Mammary epithelial cell (primary cell): ENCODE measurements around the gene TFCP2L1.

Experiments used
- EZH2 ChIP-seq: IDR thresholded peaks from 2 replicates; pipeline ENCODE4 v1.6.1; 2012; ENCODE audit warnings: low read length, inconsistent platforms, borderline replicate concordance
- TF ChIP-seq, protein P1 (sequence below), 2 donors: IDR thresholded peaks in 1 of 2; conservative IDR thresholded peaks in 1 of 2; 2 replicates each; pipeline ENCODE4 v1.5.1; 2011 to 2012; ENCODE audit warnings: inconsistent platforms in 2 of 2, low read length in 2 of 2, mild to moderate bottlenecking in 2 of 2, control low read depth in 1 of 2, low read depth in 1 of 2; ENCODE audit not compliant: insufficient read depth in 1 of 2; ENCODE audit errors: extremely low read depth in 1 of 2

DNA sequence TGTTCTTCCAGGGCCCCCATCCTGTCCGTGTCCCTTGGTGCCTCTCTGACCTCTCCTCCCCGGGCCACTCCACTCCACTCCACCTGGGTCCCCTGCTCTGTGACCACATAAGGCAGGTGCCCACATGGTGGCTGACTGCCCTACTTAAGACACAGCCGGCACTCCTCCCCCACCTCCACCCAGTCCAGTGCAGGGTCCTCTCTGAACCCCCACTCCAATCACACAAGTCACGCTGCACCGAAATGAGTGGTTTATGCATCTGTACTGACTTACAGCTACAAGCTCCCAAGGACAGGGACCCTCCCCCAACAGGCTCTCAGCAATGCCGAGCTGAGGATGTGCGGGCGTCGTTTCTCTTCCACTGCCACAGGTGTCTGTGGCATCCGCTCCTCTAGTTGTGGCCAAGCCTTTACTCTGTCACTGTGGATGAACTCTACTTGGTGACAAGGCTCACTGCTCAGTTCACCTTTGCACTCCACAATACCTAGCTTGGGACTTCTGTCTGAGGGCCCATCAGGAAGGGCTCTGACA is 48.3 kb downstream of the TFCP2L1 start:
- TF ChIP-seq, protein P1, sequence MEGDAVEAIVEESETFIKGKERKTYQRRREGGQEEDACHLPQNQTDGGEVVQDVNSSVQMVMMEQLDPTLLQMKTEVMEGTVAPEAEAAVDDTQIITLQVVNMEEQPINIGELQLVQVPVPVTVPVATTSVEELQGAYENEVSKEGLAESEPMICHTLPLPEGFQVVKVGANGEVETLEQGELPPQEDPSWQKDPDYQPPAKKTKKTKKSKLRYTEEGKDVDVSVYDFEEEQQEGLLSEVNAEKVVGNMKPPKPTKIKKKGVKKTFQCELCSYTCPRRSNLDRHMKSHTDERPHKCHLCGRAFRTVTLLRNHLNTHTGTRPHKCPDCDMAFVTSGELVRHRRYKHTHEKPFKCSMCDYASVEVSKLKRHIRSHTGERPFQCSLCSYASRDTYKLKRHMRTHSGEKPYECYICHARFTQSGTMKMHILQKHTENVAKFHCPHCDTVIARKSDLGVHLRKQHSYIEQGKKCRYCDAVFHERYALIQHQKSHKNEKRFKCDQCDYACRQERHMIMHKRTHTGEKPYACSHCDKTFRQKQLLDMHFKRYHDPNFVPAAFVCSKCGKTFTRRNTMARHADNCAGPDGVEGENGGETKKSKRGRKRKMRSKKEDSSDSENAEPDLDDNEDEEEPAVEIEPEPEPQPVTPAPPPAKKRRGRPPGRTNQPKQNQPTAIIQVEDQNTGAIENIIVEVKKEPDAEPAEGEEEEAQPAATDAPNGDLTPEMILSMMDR (conservative IDR thresholded peaks at IDR 0.05 in 1 of 2, IDR thresholded peaks at IDR 0.05 in 1 of 2; ENCODE audit: extremely low read depth in 1 of 2, insufficient read depth in 1 of 2, low read depth in 1 of 2, low read length in 2 of 2), result no peak
- no peak for TF ChIP-seq EZH2
